GM21786 (cell line): ENCODE measurements around the gene ABHD5.
A peak's percentile ranks its signal among the peaks of the same experiment; 100 is the strongest.

Source experiments
- ATAC-seq: cut with Tn5 transposase; IDR thresholded peaks from one replicate; pipeline ENCODE4 v1.9.1; 2021; ENCODE audit not compliant: unreplicated experiment

Gene ABHD5

GRCh38 chr3:43753741-43754715, 63.3 kb downstream of the ABHD5 start:
- ATAC-seq: no peak

- no peak for ATAC-seq
Observed at GRCh38 chr3:43755516-43756200, 64.9 kb downstream of the ABHD5 start.

GRCh38 chr3:43757666-43758321, 67.1 kb downstream of the ABHD5 start:
- ATAC-seq: no peak

GRCh38 chr3:43758592-43759225, 68.0 kb downstream of the ABHD5 start:
- no peak for ATAC-seq

- ATAC-seq: no peak
Observed at GRCh38 chr3:43759297-43759782, 68.6 kb downstream of the ABHD5 start.

GRCh38 chr3:43759938-43760337, 69.2 kb downstream of the ABHD5 start:
- no peak for ATAC-seq

GRCh38 chr3:43760938-43761337, 70.2 kb downstream of the ABHD5 start:
- no peak for ATAC-seq

- no peak for ATAC-seq
Observed at GRCh38 chr3:43762451-43762850, 71.7 kb downstream of the ABHD5 start.

GRCh38 chr3:43764056-43764455, 73.3 kb downstream of the ABHD5 start:
- ATAC-seq: no peak

- no peak for ATAC-seq
Observed at GRCh38 chr3:43764471-43764870, 73.7 kb downstream of the ABHD5 start.

- no peak for ATAC-seq
Observed at GRCh38 chr3:43765521-43765971, 74.8 kb downstream of the ABHD5 start.

- no peak for ATAC-seq
Observed at GRCh38 chr3:43766672-43767465, 76.1 kb downstream of the ABHD5 start.

- no peak for ATAC-seq
Observed at GRCh38 chr3:43768381-43768973, 77.7 kb downstream of the ABHD5 start.

- peak; percentile 61 for ATAC-seq
Observed at GRCh38 chr3:43769097-43769884, 78.6 kb downstream of the ABHD5 start.

GRCh38 chr3:43769885-43770425, 79.2 kb downstream of the ABHD5 start:
- ATAC-seq: no peak

- ATAC-seq: no peak
Observed at GRCh38 chr3:43770426-43771103, 79.8 kb downstream of the ABHD5 start.

GRCh38 chr3:43771610-43772009, 80.9 kb downstream of the ABHD5 start:
- no peak for ATAC-seq
